GM23338 (cell line): ENCODE data around the gene OR52A1. TPM values are rescaled to one million over a fixed set of nuclear protein-coding genes. Genes with fewer than 3 reads are reported as not detected.

Experiments
- ATAC-seq: fragments of 200-7000 bp; cut with Tn5 transposase; 3 replicates; pipeline ENCODE4 v1.9.1; 2020
- DNase-seq: peaks from one replicate; pipeline ENCODE4 v3.0.0-alpha.2; 2015; ENCODE audit warnings: low spot score
- H2AFZ ChIP-seq: fragments of 200-600 bp; sonication (generic); 2 replicates; pipeline ENCODE4 v1.8.0; 2016; ENCODE audit warnings: antibody characterized with exemption, mild to moderate bottlenecking, moderate library complexity
- H3F3A ChIP-seq: fragments of 200-600 bp; sonication (generic); replicated peaks from 2 replicates; pipeline ENCODE4 v1.8.0; 2017; ENCODE audit warnings: antibody characterized with exemption, mixed run types, low read depth
- H3K27ac ChIP-seq: fragments of 200-600 bp; sonication (generic); 2 replicates; pipeline ENCODE4 v1.6.1; 2016; ENCODE audit warnings: low read depth
- H3K27me3 ChIP-seq: fragments of 200-600 bp; sonication (generic); 2 replicates; pipeline ENCODE4 v1.8.0; 2016; ENCODE audit warnings: mild to moderate bottlenecking, mixed run types, moderate library complexity; ENCODE audit not compliant: insufficient read depth
- H3K36me3 ChIP-seq: fragments of 200-600 bp; sonication (generic); 2 replicates; pipeline ENCODE4 v1.8.0; 2016; ENCODE audit warnings: mild to moderate bottlenecking; ENCODE audit not compliant: insufficient read depth
- H3K4me1 ChIP-seq: fragments of 200-600 bp; sonication (generic); 2 replicates; pipeline ENCODE4 v1.8.0; 2016; ENCODE audit warnings: mild to moderate bottlenecking, moderate library complexity; ENCODE audit not compliant: insufficient read depth
- H3K4me2 ChIP-seq: fragments of 200-600 bp; sonication (generic); 2 replicates; pipeline ENCODE4 v1.7.1; 2017; ENCODE audit warnings: mixed run types
- H3K4me3 ChIP-seq: fragments of 200-600 bp; sonication (generic); 2 replicates; pipeline ENCODE4 v1.6.1; 2016; ENCODE audit warnings: mixed run types
- H3K79me2 ChIP-seq: fragments of 200-600 bp; sonication (generic); replicated peaks from 2 replicates; pipeline ENCODE4 v1.8.0; 2017; ENCODE audit warnings: mild to moderate bottlenecking; ENCODE audit not compliant: insufficient read depth
- H3K9me2 ChIP-seq: fragments of 200-600 bp; sonication (generic); 2 replicates; pipeline ENCODE4 v1.8.0; 2017; ENCODE audit not compliant: insufficient read depth
- H4K20me1 ChIP-seq: fragments of 200-600 bp; sonication (generic); replicated peaks from 2 replicates; pipeline ENCODE4 v1.8.0; 2017; ENCODE audit warnings: mild to moderate bottlenecking; ENCODE audit not compliant: insufficient read depth
- H3K27ac Mint-ChIP-seq: 2 replicates; pipeline ENCODE4 v1.8.0; 2020; ENCODE audit warnings: inconsistent platforms, mild to moderate bottlenecking, moderate library complexity, mixed read lengths
- H3K27me3 Mint-ChIP-seq: 3 replicates; pipeline ENCODE4 v1.8.0; 2022; ENCODE audit warnings: low read depth, mild to moderate bottlenecking, moderate library complexity, mixed read lengths, inconsistent platforms; ENCODE audit not compliant: insufficient read depth, poor library complexity
- H3K36me3 Mint-ChIP-seq: 3 replicates; pipeline ENCODE4 v1.8.0; 2021; ENCODE audit warnings: low read depth, mild to moderate bottlenecking, inconsistent platforms, moderate library complexity, mixed read lengths
- H3K4me1 Mint-ChIP-seq: 3 replicates; pipeline ENCODE4 v1.8.0; 2020; ENCODE audit warnings: mild to moderate bottlenecking, inconsistent platforms, mixed read lengths
- H3K4me3 Mint-ChIP-seq: 3 replicates; pipeline ENCODE4 v1.8.0; 2021; ENCODE audit warnings: moderate library complexity, mild to moderate bottlenecking, inconsistent platforms, mixed read lengths
- H3K9me3 Mint-ChIP-seq: 3 replicates; pipeline ENCODE4 v1.8.0; 2020; ENCODE audit warnings: moderate library complexity, mild to moderate bottlenecking, inconsistent platforms, mixed read lengths
- EZH2phosphoT487 ChIP-seq: fragments of 200-600 bp; sonication (generic); IDR thresholded peaks from one replicate; pipeline ENCODE4 v1.8.1; 2018; ENCODE audit warnings: antibody characterized with exemption; ENCODE audit not compliant: unreplicated experiment
- STAT1 ChIP-seq: IDR thresholded peaks from one replicate; pipeline ENCODE4 v1.6.1; 2016; ENCODE audit warnings: antibody characterized with exemption; ENCODE audit not compliant: unreplicated experiment
- ZNF462 ChIP-seq: fragments of 250-450 bp; sonication (Bioruptor Pico); IDR thresholded peaks from 2 replicates; pipeline ENCODE4 v1.5.0; 2020; ENCODE audit warnings: mild to moderate bottlenecking, moderate library complexity
- polyA plus RNA-seq: library from polyadenylated mRNA; unstranded; fragments of >200 nt; fragmentation: Nextera tagmentation; extraction: Ambion mirVana; gene quantifications from 2 replicates; pipeline ENCODE4 v1.2.1, GENCODE V29; 2016
- total RNA-seq: library from RNA; depleted of rRNA; stranded (reverse); fragments of >200 nt; shearing (Covaris generic); gene quantifications from 2 replicates; pipeline ENCODE4 v1.2.3, GENCODE V29; 2014
- TF ChIP-seq, protein P1 (sequence below): IDR thresholded peaks from one replicate; pipeline ENCODE4 v1.6.1; 2018; ENCODE audit warnings: antibody characterized with exemption; ENCODE audit not compliant: unreplicated experiment

Gene OR52A1
- total and polyA plus RNA-seq, 2 experiments from 2014 or later, result 0.73 to 4.3 TPM

DNA sequence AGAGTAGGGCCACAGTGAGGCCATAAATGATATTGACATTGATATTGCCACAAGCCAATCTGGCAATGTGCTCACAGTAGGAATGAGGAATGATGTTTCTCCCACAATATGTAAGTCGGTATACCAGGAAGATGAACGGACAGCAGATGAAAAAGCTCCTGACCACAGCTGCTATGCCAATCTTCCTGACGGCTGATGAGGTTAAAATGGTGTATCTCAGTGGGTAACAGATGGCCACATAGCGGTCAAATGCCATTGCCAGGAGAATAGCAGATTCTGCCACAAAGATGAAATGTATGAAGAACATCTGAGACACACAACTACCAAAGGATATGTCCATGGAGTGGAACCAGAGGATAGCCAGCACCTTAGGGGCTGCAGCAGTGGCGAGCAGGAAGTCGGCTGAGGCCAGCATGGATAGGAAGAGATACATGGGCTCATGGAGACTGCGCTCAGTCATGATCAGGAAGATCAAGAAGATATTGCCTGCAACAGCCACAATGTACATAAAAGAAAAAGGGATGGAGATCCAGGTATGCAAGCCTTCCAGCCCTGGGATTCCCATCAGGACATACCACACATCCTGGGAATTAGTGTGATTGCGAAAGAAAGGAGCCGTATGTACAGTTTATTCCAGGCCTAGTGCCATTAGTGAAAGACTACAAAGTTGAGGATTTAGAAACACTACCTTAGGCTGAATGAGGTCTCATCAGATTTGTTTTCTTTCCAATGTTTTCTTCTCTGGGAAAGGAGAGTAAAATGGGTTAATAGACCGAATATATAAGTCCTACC, 23.7 kb upstream of the OR52A1 start (continued):
- TF ChIP-seq, protein P1, sequence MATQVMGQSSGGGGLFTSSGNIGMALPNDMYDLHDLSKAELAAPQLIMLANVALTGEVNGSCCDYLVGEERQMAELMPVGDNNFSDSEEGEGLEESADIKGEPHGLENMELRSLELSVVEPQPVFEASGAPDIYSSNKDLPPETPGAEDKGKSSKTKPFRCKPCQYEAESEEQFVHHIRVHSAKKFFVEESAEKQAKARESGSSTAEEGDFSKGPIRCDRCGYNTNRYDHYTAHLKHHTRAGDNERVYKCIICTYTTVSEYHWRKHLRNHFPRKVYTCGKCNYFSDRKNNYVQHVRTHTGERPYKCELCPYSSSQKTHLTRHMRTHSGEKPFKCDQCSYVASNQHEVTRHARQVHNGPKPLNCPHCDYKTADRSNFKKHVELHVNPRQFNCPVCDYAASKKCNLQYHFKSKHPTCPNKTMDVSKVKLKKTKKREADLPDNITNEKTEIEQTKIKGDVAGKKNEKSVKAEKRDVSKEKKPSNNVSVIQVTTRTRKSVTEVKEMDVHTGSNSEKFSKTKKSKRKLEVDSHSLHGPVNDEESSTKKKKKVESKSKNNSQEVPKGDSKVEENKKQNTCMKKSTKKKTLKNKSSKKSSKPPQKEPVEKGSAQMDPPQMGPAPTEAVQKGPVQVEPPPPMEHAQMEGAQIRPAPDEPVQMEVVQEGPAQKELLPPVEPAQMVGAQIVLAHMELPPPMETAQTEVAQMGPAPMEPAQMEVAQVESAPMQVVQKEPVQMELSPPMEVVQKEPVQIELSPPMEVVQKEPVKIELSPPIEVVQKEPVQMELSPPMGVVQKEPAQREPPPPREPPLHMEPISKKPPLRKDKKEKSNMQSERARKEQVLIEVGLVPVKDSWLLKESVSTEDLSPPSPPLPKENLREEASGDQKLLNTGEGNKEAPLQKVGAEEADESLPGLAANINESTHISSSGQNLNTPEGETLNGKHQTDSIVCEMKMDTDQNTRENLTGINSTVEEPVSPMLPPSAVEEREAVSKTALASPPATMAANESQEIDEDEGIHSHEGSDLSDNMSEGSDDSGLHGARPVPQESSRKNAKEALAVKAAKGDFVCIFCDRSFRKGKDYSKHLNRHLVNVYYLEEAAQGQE, result no peak
- TF ChIP-seq ZNF462 (CRISPR knock-in tag) (no peak), STAT1 (no peak), EZH2phosphoT487 (no peak)

DNA sequence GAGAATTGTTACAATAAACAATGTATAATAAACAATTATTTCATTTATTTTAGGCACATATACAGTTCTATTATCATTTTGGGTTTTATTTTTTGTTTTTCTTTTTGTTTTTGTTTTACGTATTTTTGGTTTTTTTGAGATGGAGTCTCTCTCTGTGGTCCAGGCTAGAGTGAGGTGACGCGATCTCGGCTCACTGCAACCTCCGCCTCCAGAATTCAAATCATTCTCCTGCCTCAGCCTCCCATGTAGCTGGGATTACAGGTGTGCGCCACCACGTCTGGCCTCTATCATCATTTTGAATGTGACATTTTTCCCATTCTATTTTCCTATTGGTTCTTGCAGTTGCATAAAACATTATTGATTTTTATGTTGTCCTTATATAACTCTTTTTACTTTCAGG, 20.4 kb upstream of the OR52A1 start:
- DNase-seq (no peak), ATAC-seq (no peak)
- no peaks in the 10 kb centered on the region for H3K36me3 ChIP-seq
- no peaks in the 10 kb centered on the region for H3F3A ChIP-seq
- H3K4me2 ChIP-seq, result no peak overlapping the region
- Mint-ChIP-seq H3K36me3 (no peaks in the 10 kb centered on the region), H3K9me3 (no peaks in the 10 kb centered on the region), H3K27me3 (no peaks in the 10 kb centered on the region), H3K4me1 (no peaks in the 10 kb centered on the region), H3K27ac (no peak overlapping the region), H3K4me3 (no peak overlapping the region)
- H3K27ac ChIP-seq, result no peak overlapping the region
- no peaks in the 10 kb centered on the region for H4K20me1 ChIP-seq
- H3K4me1 ChIP-seq, result no peaks in the 10 kb centered on the region
- H3K79me2 ChIP-seq, result no peaks in the 10 kb centered on the region
- no peaks in the 10 kb centered on the region for H3K27me3 ChIP-seq
- H3K4me3 ChIP-seq, result no peak overlapping the region
- no peaks in the 10 kb centered on the region for H3K9me2 ChIP-seq
- H2AFZ ChIP-seq, result no peak overlapping the region
- TF ChIP-seq, protein P1, result no peak
